Suprapubic skin (tissue), 4 donors: ENCODE data around the gene ETS2. TPM values are rescaled to one million over a fixed set of nuclear protein-coding genes. Genes with fewer than 3 reads are reported as not detected.

Source experiments
- DNase-seq, 2 donors: peaks; one replicate each; pipeline ENCODE4 v3.0.0-alpha.2; 2019; ENCODE audit warnings: low spot score in 2 of 2
- H3K27ac ChIP-seq: fragments of 200-600 bp; sonication (generic); one replicate; pipeline ENCODE4 v1.5.1; 2019
- H3K27me3 ChIP-seq: fragments of 200-600 bp; sonication (generic); one replicate; pipeline ENCODE4 v1.5.1; 2019
- H3K36me3 ChIP-seq: fragments of 200-600 bp; sonication (generic); one replicate; pipeline ENCODE4 v1.5.1; 2019
- H3K4me1 ChIP-seq: fragments of 200-600 bp; sonication (generic); one replicate; pipeline ENCODE4 v1.5.1; 2019
- H3K4me3 ChIP-seq: fragments of 200-600 bp; sonication (generic); one replicate; pipeline ENCODE4 v1.5.1; 2019; ENCODE audit warnings: mild to moderate bottlenecking
- H3K9me3 ChIP-seq: fragments of 200-600 bp; sonication (generic); one replicate; pipeline ENCODE4 v1.5.1; 2019
- EP300 ChIP-seq: sonication (generic); formaldehyde crosslinking; IDR thresholded peaks from one replicate; pipeline ENCODE4 v1.6.1; 2017; ENCODE audit warnings: antibody characterized with exemption
- POLR2A ChIP-seq, 2 donors: fragments of 450-650 bp; IDR thresholded peaks; one replicate each; pipeline ENCODE4 v1.6.1; 2017; ENCODE audit warnings: antibody characterized with exemption in 2 of 2, mild to moderate bottlenecking in 2 of 2, moderate library complexity in 2 of 2
- POLR2AphosphoS5 ChIP-seq, 3 donors: sonication (generic); formaldehyde crosslinking; IDR thresholded peaks; one replicate each; pipeline ENCODE4 v1.6.1; 2017; ENCODE audit warnings: antibody characterized with exemption in 3 of 3
- WGBS: methylation state at CpG from one replicate; pipeline ENCODE4 v1.1.5; 2018; 5-methylcytosine and 5-hydroxymethylcytosine counted together
- total RNA-seq, 4 donors: library from RNA; depleted of rRNA; stranded (reverse); fragments of >200 nt; gene quantifications; one replicate each; pipeline ENCODE4 v1.1.0, GENCODE V29; 2016
- TF ChIP-seq, protein P1 (sequence below), 2 donors: fragments of 200-600 bp in 1 of 2; fragments of 450-650 bp in 1 of 2; sonication (generic) in 1 of 2; IDR thresholded peaks; one replicate each; pipeline ENCODE4 v1.5.1; 2016 to 2019; ENCODE audit warnings: antibody characterized with exemption in 2 of 2, mild to moderate bottlenecking in 1 of 2, moderate library complexity in 1 of 2

The ETS2 gene
- total RNA-seq, 4 donors from 2014 or later, result 198 to 510 (median 416) TPM

DNA sequence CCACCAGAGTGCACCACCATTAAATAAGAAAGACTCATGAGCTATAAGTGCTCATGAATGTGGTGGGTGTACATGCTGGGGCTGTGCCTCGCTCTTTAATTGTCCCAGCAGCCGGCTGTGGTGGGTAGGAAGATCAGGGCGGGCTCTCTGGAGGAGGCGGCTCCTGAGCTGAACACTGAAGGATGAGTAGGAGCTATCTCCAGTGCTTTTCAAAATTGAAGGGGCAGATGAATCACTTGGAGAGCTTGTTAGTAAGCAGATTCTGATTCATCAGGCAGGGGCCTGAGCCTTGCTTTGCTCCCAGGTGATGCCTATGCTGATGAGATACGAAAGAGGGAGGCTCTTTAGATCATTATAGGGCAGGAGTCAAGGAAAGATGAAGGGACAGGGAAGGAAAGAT is 54.1 kb downstream of the ETS2 start:
- Histone ChIP-seq H3K36me3 (no peaks in the 10 kb centered on the region), H3K4me3 (no peak overlapping the region), H3K27ac (no peak overlapping the region), H3K4me1 (peaks cover 10% of the 10 kb centered on the region), H3K27me3 (no peaks in the 10 kb centered on the region), H3K9me3 (no peaks in the 10 kb centered on the region)
- WGBS, result 87% methylated on average over 5 of the region's 5 CpGs
- no peak for DNase-seq
- TF ChIP-seq POLR2AphosphoS5 (IDR thresholded peaks at IDR 0.05), result no peak
- TF ChIP-seq, protein P1, sequence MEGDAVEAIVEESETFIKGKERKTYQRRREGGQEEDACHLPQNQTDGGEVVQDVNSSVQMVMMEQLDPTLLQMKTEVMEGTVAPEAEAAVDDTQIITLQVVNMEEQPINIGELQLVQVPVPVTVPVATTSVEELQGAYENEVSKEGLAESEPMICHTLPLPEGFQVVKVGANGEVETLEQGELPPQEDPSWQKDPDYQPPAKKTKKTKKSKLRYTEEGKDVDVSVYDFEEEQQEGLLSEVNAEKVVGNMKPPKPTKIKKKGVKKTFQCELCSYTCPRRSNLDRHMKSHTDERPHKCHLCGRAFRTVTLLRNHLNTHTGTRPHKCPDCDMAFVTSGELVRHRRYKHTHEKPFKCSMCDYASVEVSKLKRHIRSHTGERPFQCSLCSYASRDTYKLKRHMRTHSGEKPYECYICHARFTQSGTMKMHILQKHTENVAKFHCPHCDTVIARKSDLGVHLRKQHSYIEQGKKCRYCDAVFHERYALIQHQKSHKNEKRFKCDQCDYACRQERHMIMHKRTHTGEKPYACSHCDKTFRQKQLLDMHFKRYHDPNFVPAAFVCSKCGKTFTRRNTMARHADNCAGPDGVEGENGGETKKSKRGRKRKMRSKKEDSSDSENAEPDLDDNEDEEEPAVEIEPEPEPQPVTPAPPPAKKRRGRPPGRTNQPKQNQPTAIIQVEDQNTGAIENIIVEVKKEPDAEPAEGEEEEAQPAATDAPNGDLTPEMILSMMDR (IDR thresholded peaks at IDR 0.05), result no peak

DNA sequence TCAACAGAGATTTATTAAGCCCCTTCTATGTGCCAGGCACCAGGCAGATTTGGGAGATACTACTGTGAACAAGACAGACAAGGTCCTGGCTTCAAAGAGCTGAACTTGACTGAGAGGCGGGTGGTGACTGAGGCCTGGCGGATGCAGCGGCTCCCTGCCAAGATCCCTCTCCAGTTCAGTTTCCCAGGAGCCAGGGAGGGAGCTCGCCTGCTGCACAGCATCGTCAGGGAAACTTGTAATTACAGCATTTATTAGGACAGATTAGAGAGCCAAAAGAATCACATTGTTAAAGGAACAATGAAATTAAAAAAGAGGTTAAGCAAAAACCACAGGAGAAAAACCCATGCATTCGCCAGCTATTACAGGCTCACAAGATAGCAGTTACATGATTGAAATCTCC is 55.3 kb downstream of the ETS2 start:
- Histone ChIP-seq H3K4me1 (peaks cover 10% of the 10 kb centered on the region), H3K36me3 (no peaks in the 10 kb centered on the region), H3K9me3 (no peaks in the 10 kb centered on the region), H3K27ac (no peak overlapping the region), H3K27me3 (no peaks in the 10 kb centered on the region), H3K4me3 (no peak overlapping the region)
- no peak for DNase-seq
- 28% methylated on average over 6 of the region's 6 CpGs for WGBS
- TF ChIP-seq, protein P1 (IDR thresholded peaks at IDR 0.05), result no peak
- TF ChIP-seq POLR2AphosphoS5 (IDR thresholded peaks at IDR 0.05), result no peak
- no peak for TF ChIP-seq EP300
- no peak for TF ChIP-seq POLR2A (IDR thresholded peaks at IDR 0.05)

DNA sequence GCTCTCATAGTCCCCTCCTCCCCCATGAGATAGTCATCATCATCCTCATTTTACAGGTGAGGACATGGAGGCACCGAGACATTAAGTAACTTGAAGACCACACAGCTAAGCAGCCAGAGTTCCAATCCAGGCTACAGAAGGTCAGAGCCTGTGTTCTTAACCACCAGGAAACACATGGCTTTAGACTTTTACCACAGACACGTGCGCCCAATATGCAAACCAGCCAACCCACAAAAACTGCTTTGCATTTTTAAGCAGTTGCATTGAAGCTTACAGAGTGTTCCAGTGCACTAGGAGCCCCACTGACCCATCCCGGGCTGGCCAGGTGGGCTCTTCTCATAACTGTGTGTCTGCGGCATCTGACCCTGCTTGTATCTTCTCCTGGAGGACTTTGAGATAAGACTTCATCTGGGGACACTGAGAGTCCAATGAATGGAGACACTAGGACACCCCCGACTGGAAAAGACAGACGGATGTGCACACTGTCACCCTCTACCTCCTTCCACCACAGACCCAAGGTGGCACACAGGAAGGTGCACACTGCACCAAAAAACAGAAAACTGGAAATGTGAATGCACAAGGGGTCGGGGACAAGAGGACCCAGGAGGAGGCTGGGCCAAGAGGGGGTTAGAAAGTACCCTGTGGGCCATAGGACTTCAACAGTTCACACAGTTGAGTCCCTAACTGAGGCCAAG is 56.4 kb downstream of the ETS2 start:
- H3K36me3 ChIP-seq, result no peaks in the 10 kb centered on the region
- no peaks in the 10 kb centered on the region for H3K27me3 ChIP-seq
- DNase-seq, result no peak
- H3K9me3 ChIP-seq, result no peaks in the 10 kb centered on the region
- WGBS, result 88% methylated on average over 6 of the region's 8 CpGs
- peaks cover 10% of the 10 kb centered on the region for H3K4me1 ChIP-seq
- TF ChIP-seq POLR2AphosphoS5 (IDR thresholded peaks at IDR 0.05) (no peak), EP300 (no peak), POLR2A (IDR thresholded peaks at IDR 0.05) (no peak)
- TF ChIP-seq, protein P1 (IDR thresholded peaks at IDR 0.05), result no peak
- H3K4me3 ChIP-seq, result no peak overlapping the region
- no peak overlapping the region for H3K27ac ChIP-seq

DNA sequence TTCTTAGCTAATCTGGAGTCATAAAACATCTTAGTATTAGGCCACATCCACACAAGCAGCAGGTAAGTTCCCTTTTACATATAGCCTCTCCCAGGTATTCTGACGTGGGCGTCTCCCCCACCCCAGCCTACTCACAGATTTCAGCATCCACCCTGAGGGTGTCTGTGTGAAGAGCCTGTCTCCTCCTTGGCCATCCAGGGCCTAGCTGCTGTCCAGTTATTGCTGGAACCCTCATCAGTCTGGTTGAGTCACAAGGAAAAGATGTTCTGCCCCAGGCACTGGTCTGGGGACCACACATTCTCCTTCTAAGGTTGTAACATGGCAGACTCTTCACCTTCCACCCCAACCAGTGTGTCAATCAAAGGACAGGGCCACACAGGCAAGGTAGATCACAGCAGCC is 57.6 kb downstream of the ETS2 start:
- Histone ChIP-seq H3K27me3 (no peaks in the 10 kb centered on the region), H3K9me3 (no peaks in the 10 kb centered on the region), H3K4me3 (no peak overlapping the region), H3K27ac (no peak overlapping the region), H3K36me3 (no peaks in the 10 kb centered on the region), H3K4me1 (peaks cover 10% of the 10 kb centered on the region)
- 86% methylated on average over 2 of the region's 2 CpGs for WGBS
- TF ChIP-seq POLR2AphosphoS5 (IDR thresholded peaks at IDR 0.05) (no peak), EP300 (no peak), POLR2A (IDR thresholded peaks at IDR 0.05) (no peak)
- TF ChIP-seq, protein P1 (IDR thresholded peaks at IDR 0.05), result no peak
- no peak for DNase-seq

DNA sequence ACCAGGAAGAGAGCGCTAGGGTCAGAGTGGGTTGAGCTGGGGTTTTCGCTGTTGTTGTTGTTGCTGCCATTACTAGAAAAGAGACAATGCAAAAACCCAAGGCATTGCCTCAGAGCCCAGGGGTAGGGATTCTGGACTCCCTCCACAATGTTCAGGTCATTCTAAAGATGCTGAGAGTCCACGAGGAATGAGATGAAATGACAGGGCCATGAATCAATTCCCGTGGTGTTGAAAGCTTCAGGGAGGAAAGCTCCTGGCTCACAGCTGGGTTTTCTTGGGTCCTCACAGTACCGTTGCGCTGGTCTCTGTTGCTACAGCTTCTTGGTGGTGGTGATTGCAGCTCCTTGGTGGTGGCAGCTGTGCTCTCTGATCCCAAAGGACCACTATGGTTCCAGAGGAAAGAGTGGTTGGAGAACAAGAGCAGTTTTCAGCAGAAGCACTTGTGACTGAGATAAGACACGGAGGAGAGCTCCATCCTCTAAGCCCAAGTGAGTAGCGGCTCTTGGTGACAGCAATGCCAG is 58.2 kb downstream of the ETS2 start:
- Histone ChIP-seq H3K4me1 (peaks cover 10% of the 10 kb centered on the region), H3K4me3 (no peak overlapping the region), H3K27ac (no peak overlapping the region), H3K36me3 (no peaks in the 10 kb centered on the region), H3K9me3 (no peaks in the 10 kb centered on the region), H3K27me3 (no peaks in the 10 kb centered on the region)
- 98% methylated on average over 8 of the region's 8 CpGs for WGBS
- DNase-seq, result no peak
- no peak for TF ChIP-seq EP300
- no peak for TF ChIP-seq POLR2AphosphoS5 (IDR thresholded peaks at IDR 0.05)
- TF ChIP-seq, protein P1 (IDR thresholded peaks at IDR 0.05), result no peak
- TF ChIP-seq POLR2A (IDR thresholded peaks at IDR 0.05), result no peak
